ENCODE results near the gene PKD2L2. TPM values are rescaled to one million over a fixed set of nuclear protein-coding genes. Genes with fewer than 3 reads are reported as not detected.

PKD2L2 gene
- total RNA-seq, 4 donors from 2014 or later, result not detected

- Histone ChIP-seq H3K9me3 (no peaks in the 10 kb centered on the region), H3K27me3 (no peaks in the 10 kb centered on the region), H3K36me3 (no peaks in the 10 kb centered on the region), H3K4me3 (replicated peaks in 1 of 3) (no peak overlapping the region), H3K4me1 (peaks cover 0 to 3% of the 10 kb centered on the region in 2 donors), H3K27ac (no peak overlapping the region)
- TF ChIP-seq POLR2A (IDR thresholded peaks at IDR 0.05), result no peak
- TF ChIP-seq CTCF (IDR thresholded peaks at IDR 0.05), result no peak
- no peak for DNase-seq
- 90 to 99% methylated on average over 3 of the region's 3 CpGs for WGBS, 2 donors
- intact Hi-C loops (cut with DNase I), result no loop called here
Measured at GRCh38 chr5:137891849-137892248, 2.6 kb downstream of the PKD2L2 start.

GRCh38 chr5:137894586-137894985 lies 5.3 kb downstream of the PKD2L2 start:
- DNase-seq, result no peak
- H3K36me3 ChIP-seq, result no peaks in the 10 kb centered on the region
- H3K27me3 ChIP-seq, result no peaks in the 10 kb centered on the region
- H3K27ac ChIP-seq, result no peak overlapping the region
- intact Hi-C loops (cut with DNase I), result no loop called here
- no peak for TF ChIP-seq POLR2A (IDR thresholded peaks at IDR 0.05)
- TF ChIP-seq CTCF (IDR thresholded peaks at IDR 0.05), result no peak
- no peak overlapping the region for H3K4me3 ChIP-seq (replicated peaks in 1 of 3)
- no peaks in the 10 kb centered on the region for H3K9me3 ChIP-seq
- no peaks in the 10 kb centered on the region for H3K4me1 ChIP-seq

DNA sequence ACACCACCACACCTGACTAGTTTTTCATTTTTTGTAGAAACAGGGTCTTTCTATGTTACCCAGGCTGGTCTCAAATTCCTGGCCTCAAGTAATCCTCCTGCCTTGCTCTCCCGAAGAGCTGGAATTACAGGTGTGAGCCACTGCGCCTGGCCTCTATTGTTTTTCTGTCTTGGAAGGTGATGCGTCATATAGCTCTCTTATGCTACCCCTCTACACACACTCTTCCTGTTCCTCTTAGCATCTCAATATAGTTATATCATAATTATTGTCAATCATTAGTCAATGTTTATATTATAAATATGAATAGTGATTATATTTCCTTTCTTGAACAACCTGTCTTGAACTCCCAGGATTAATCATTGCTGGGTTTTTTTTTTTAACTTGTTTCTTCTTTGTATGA lies 7.3 kb downstream of the PKD2L2 start:
- no peak overlapping the region for H3K4me3 ChIP-seq (replicated peaks in 1 of 3)
- no peaks in the 10 kb centered on the region for H3K36me3 ChIP-seq
- no peaks in the 10 kb centered on the region for H3K9me3 ChIP-seq
- no peak overlapping the region for H3K27ac ChIP-seq
- TF ChIP-seq POLR2A (IDR thresholded peaks at IDR 0.05) (no peak), CTCF (IDR thresholded peaks at IDR 0.05) (no peak)
- no peaks in the 10 kb centered on the region for H3K4me1 ChIP-seq
- H3K27me3 ChIP-seq, result no peaks in the 10 kb centered on the region
- intact Hi-C loops (cut with DNase I), result no loop called here
- 91 to 95% methylated on average over 3 of the region's 3 CpGs for WGBS, 2 donors
- DNase-seq, result no peak

- Histone ChIP-seq H3K9me3 (no peaks in the 10 kb centered on the region), H3K4me1 (no peaks in the 10 kb centered on the region), H3K36me3 (no peaks in the 10 kb centered on the region), H3K4me3 (replicated peaks in 1 of 3) (no peak overlapping the region), H3K27ac (no peak overlapping the region), H3K27me3 (no peaks in the 10 kb centered on the region)
- intact Hi-C loops (cut with DNase I), result no loop called here
- WGBS, 2 donors, result 91 to 92% methylated on average over 3 of the region's 3 CpGs
- DNase-seq, result no peak
- no peak for TF ChIP-seq POLR2A (IDR thresholded peaks at IDR 0.05)
- TF ChIP-seq CTCF (IDR thresholded peaks at IDR 0.05), result no peak
Measured at GRCh38 chr5:137899493-137899892, 10.2 kb downstream of the PKD2L2 start.

GRCh38 chr5:137901011-137901817 lies 12.0 kb downstream of the PKD2L2 start:
- Histone ChIP-seq H3K4me3 (replicated peaks in 1 of 3) (no peak overlapping the region), H3K36me3 (no peaks in the 10 kb centered on the region), H3K9me3 (no peaks in the 10 kb centered on the region), H3K4me1 (no peaks in the 10 kb centered on the region), H3K27ac (no peak overlapping the region), H3K27me3 (no peaks in the 10 kb centered on the region)
- TF ChIP-seq POLR2A (IDR thresholded peaks at IDR 0.05), result no peak
- TF ChIP-seq CTCF (IDR thresholded peaks at IDR 0.05), result no peak
- no peak for DNase-seq
- intact Hi-C loops (cut with DNase I), result no loop called here
- WGBS, 2 donors, result 80 to 83% methylated on average over 5 of the region's 5 CpGs

Measured in thyroid gland (tissue), 4 donors.